ENCODE results near the gene ZNF821.
"Not testable (repeated sequence)": the region's sequence is repeated elsewhere in the genome, so short reads cannot be mapped to it uniquely, and the experiment has no call there.

The ZNF821 gene
- total RNA-seq = 12.7 to 14.3 (median 13.3) reads per million in 4 donors

GRCh38 chr16:71883849-71884638 is at the start of gene ZNF821:
TSS of gene ZNF821 (minus strand) at chr16:71884182. CDS start at chr16:71879946, 4,236 bp downstream.
- DNase-seq = peak; percentile 62 to 80 (median 75)

GRCh38 chr16:71933017-71933416 is 49.0 kb upstream of the ZNF821 start:
- no peak for DNase-seq

DNA sequence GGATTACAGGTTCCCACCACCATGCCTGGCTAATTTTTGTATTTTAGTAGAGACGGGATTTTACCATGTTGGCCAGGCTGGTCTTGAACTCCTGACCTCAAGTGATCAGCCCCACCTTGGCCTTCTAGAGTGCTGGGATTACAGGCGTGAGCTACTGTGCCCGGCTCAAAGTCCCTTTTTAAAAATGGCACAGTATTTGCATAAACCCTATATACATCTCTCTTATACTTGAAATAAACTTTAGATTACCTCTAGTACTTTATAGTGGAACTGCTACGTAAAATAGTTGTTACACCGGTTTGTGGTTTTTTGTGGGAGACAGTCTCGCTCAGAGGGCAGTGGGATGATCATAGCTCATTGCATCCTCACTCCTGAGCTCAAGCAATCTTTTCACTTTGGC is 47.6 kb upstream of the ZNF821 start:
- DNase-seq = no peak

GRCh38 chr16:71931001-71931400 is 47.0 kb upstream of the ZNF821 start:
- no peak for DNase-seq

DNA sequence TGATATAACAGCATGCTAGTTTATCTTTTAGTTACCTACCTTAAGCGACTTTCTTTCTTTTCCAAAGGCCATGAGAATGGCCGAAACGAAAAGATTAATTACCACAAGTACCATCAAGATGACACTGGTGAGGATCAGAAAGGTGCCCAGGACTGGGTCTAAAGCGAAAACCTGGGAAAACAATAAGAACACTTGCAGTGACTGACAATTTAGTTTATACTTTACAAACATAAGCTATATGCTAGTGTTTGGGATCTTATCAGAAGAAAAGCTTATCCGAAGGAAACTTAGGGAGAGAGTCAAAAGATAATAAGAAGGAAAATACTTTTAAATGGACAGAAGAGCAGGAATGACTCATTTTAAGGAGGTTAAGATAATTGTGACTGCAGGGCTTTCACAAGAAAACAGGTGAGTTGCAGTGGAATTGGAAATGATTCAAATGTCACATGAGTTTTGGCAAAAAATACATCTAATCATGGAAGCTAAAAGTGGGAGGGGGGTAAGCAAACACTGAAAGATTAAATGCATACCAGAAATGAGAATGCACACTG is 46.1 kb upstream of the ZNF821 start:
- no peak for DNase-seq

DNA sequence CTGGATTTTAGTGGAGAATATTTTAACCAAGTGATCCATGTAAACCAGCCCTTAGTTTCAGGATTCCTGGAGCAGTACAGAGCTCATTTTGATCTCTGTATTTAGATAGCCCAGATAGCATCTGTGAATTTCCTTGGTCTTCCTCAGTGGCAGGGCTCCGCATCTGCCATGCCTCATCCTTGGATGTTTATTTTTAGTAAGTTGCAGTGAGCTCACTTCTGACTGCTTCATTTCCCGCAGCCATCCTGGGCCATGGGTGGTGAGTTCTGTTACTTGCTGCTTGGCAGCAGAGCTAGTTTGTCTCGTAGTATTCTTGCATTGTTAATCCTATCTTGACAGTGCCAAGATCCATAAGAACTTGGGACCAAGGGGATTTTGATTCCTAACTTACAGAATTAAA is 45.1 kb upstream of the ZNF821 start:
- DNase-seq = no peak

DNA sequence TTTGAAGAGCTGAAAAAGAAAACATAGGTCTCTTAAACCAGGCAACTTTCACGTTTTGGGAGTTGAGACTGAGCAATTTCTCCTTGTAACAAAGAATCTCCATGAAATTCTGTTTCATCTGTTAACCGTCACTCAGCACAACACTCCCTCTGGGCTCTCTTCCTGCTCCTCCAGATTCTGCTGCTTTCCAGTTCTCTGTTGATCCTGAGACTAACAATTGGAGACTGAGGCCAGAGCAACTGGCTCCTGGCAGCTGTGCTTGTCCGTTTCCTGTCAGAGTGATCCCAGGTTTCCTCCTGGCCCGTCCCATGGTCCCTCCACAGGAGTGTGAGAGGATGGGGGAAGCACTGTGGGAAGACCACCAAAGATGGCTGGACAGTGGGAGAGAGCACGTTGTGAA is 43.8 kb upstream of the ZNF821 start:
- DNase-seq = no peak

DNA sequence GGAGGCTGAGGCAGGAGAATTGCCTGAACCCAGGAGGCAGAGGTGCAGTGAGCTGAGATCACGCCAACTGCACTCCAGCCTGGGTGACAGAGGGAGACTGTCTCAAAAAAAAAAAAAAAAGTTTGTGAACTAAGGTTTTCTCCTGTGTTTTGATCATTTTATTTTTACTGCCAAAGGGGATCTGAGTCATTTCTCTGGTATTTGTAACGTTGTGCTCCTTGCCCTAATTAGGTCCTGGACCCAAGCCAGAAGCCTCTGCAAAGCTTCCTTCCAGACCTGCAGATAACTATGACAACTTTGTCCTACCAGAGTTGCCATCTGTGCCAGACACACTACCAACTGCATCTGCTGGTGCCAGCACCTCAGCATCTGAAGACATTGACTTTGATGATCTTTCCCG is 43.4 kb upstream of the ZNF821 start:
- no peak for DNase-seq

DNA sequence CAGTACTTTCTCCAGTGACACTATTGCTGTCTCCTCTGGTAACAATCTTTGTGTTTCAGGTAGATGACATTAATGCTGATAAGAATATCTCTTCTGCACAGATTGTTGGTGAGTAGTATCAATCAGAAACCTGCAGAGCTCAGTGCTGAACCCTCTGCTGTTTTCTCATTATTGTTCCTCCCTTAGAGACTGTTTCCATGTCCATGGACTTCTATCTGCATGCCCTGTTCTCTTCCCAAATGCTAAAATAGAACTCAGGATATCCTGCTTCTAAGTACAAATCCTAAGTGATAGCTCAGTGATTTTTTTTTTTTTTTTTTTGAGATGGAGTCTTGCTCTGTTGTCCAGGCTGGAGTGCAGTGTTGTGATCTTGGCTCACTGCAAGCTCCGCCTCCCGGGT is 40.7 kb upstream of the ZNF821 start:
- DNase-seq = no peak

DNA sequence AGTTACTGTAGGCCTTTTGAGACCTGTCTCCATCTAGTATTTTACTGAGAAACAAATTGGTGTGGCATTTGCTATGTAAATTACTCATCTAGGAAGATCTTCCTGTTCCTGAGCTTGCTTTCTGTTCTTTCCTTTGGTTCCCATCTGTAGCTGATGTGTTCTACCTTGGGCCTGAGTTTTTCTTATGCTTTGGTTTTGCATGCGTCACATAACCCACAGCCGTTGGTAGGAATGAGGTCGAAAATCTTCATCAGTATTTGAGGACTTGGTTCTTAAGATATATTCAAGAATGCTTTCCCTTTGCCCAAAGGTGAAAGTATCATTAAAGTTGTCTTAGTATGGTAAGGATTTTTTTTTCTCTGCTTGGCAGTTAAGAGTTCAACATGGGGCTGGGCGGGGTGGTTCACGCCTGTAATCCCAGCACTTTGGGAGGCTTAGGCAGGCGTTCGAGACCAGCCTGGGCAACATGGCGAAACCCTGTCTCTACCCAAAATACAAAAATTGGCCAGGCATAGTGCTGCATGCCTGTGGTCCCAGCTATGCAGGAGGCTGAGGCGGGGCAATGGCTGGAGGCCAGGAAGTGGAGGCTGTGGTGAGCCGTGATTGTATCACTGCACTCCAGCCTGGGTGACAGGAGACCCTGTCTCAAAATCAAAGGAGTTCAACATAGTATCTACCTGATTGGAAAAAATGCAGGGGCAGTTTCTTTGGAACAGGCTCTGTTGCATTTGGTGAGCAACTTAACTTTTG is 40.1 kb upstream of the ZNF821 start:
- DNase-seq = no peak

- no peak for DNase-seq
These were observed 36.7 kb upstream of the ZNF821 start for GRCh38 chr16:71920658-71921057.

DNA sequence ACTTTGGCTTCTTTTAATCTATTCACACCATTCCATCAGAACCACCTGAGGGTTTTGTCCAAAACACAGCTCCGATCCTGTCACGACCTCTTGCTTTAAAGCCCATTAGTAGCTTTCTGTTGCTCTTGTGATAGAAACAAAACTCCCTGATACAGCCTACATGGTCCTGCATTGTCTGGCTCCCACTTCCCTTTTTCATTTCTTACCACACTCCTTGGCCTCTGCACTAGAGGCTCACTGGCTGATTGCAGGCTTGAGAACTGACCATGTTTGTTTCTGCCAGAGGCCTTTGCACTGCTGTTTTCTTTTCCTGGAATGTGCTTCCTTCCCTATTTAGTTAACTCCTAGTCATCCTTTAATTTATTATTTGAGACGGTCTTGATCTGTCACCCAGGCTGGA is 35.1 kb upstream of the ZNF821 start:
- no peak for DNase-seq

DNA sequence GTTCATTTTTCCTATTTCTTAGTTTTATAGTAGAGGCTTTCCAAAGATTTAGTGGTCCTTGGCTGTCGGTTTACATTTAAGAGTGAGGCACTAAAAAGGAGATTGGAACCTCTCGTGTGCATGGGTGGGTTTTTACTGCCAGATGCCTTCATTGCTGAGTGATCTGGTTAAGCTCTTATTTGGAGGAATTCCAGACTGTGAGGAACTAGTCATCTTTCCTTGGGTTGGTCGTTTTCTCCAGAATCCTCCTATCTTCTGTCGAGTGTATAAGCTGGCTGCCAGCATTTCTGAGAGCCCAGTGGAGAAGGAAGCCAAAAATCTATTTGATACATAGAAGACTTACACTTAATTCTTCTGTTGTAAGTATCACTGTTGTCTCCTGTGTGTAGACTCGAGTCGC is 33.9 kb upstream of the ZNF821 start:
- no peak for DNase-seq

GRCh38 chr16:71916397-71916920 is 32.5 kb upstream of the ZNF821 start:
- no peak for DNase-seq

DNA sequence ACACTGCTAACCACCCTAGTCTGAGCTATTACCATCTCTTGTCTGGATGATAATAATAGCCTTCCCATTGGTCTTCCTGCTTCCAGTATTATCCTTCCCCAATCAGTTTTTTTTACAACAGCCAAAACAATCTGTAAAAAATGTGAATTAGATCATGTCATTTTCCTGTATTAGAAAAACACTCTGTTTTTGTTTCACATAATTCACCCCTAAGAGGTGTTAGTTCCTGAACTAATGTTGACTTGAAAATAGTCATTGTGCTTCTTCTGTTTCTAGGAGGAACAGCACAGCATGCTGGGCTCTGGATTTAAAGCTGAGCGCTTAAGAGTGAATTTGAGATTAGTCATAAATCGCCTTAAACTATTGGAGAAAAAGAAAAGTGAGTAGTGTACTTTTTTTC is 31.4 kb upstream of the ZNF821 start:
- no peak for DNase-seq

GRCh38 chr16:71914802-71915201 is 30.8 kb upstream of the ZNF821 start:
- no peak for DNase-seq

GRCh38 chr16:71912534-71913275 is 28.7 kb upstream of the ZNF821 start:
- no peak for DNase-seq

- DNase-seq = no peak
These were observed 27.1 kb upstream of the ZNF821 start for GRCh38 chr16:71911121-71911520.

DNA sequence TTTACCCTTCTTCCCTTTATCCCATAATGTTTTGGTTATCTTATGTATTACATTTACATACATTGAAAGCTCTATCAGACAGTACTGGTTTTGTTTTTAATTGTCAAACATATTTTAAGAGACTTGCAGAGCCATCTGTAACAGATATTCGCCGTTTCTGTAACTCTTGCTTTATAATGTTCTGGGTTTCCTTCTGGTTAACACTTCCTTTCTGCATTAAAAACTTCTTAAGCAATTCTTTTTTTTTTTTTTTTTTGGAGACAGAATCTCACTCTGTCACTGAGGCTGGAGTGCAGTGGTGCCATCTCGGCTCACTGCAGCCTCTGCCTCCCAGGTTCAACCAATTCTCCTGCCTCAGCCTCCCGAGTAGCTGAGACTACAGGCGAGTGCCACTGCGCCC is 21.8 kb upstream of the ZNF821 start:
- DNase-seq = not testable (repeated sequence)

DNA sequence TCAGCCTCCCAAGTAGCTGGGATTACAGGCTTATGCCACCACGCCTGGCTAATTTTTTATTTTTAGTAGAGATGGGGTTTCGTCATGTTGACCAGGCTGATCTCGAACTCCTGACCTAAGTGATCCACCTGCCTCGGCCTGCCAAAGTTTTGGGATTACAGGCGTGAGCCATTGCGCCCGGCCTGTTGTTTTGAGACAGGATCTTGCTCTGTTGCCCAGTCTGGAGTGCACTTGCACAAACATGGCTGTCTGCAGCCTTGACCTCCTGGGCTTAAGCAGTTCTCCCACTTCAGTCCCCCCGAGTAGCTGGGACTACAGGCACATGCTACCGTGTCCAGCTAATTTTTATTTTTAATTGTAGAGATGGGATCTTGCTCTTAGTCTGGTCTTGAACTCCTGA is 20.3 kb upstream of the ZNF821 start:
- no peak for DNase-seq

GRCh38 chr16:71903608-71904007 is 19.6 kb upstream of the ZNF821 start:
- no peak for DNase-seq

DNA sequence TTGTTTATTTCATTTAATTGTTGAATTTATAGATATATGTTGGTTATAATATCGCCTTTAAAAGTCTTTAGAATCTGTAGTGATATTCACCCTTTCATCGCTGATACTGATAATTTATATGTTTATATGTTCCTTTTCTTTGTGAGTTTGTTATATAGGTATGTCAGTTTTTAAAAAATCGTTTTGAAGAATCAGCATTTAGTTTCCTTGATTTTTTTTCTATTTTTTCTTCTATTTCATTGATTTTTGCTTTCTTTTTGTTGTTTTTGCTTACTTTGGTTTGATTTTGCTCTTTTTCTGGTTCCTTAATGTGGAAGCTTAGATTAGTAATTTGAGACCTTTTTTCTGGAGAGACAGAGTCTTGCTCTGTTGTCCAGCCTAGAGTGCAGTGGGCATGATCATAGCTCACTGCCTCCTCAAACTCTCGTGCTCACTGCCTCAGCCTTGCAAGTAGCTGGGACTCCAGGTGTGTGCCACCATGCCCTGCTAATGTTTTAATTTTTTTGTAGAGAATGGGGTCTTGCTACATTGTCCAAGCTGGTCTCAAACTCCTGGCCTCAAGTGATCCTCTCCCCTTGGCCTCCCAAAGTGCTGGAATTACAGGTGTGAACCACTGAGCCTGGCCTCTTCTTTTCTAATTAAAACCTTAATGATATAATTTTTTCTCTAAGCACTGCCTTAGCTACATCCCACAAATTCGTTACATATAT is 18.8 kb upstream of the ZNF821 start:
- DNase-seq = no peak
